ENCODE results near the gene KRTAP29-1. TPM values are rescaled to one million over a fixed set of nuclear protein-coding genes. Genes with fewer than 3 reads are reported as not detected.

KRTAP29-1 gene
- total RNA-seq, 1 experiment from 2014 or later = not detected

DNA sequence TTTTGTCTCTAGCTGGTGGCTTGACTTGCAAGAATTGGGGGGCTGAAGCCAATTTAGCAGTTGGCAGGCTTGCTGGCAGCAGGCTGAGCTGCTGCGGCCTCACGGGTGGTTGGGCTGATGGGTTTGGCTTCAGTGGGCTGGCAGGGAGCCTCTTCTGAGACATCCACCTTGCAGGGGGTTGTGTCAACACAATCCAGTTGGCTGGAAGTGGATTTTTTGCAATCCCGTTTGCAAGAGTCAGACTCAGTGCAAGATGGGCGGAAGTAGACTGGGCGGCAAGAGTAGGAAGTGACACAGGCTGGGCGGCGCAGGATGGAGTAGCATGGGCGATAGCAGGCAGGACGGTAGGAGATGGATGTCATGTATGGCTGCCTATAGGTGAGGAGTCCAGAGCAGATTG lies 5.0 kb upstream of the KRTAP29-1 start:
- no peaks in the 10 kb centered on the region for H3K4me1 ChIP-seq (ENCODE audit: control insufficient read depth, insufficient read depth, low read length)
- ATAC-seq (no peak), DNase-seq (ENCODE audit: low read depth, low spot score) (no peak)
- BruUV-seq (replicated peaks) = no TSS peak
- H3K27ac ChIP-seq (ENCODE audit: low read length) = no peak overlapping the region
- ChIA-PET CTCF (no interaction called here), POLR2A (no interaction called here)
- H3K36me3 ChIP-seq (ENCODE audit: control insufficient read depth, insufficient read depth, low read length) = no peaks in the 10 kb centered on the region
- TF ChIP-seq, protein P1, sequence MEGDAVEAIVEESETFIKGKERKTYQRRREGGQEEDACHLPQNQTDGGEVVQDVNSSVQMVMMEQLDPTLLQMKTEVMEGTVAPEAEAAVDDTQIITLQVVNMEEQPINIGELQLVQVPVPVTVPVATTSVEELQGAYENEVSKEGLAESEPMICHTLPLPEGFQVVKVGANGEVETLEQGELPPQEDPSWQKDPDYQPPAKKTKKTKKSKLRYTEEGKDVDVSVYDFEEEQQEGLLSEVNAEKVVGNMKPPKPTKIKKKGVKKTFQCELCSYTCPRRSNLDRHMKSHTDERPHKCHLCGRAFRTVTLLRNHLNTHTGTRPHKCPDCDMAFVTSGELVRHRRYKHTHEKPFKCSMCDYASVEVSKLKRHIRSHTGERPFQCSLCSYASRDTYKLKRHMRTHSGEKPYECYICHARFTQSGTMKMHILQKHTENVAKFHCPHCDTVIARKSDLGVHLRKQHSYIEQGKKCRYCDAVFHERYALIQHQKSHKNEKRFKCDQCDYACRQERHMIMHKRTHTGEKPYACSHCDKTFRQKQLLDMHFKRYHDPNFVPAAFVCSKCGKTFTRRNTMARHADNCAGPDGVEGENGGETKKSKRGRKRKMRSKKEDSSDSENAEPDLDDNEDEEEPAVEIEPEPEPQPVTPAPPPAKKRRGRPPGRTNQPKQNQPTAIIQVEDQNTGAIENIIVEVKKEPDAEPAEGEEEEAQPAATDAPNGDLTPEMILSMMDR (IDR thresholded peaks at IDR 0.05) = no peak
- TF ChIP-seq SIN3A (IDR thresholded peaks at IDR 0.05; ENCODE audit: borderline replicate concordance, insufficient read depth, low read depth, low read length) (no peak), POLR2AphosphoS5 (IDR thresholded peaks at IDR 0.05; ENCODE audit: low read depth, low read length) (no peak), TCF7L2 (IDR thresholded peaks at IDR 0.05; ENCODE audit: low read depth, low read length) (no peak)
- TF ChIP-seq, protein P2, sequence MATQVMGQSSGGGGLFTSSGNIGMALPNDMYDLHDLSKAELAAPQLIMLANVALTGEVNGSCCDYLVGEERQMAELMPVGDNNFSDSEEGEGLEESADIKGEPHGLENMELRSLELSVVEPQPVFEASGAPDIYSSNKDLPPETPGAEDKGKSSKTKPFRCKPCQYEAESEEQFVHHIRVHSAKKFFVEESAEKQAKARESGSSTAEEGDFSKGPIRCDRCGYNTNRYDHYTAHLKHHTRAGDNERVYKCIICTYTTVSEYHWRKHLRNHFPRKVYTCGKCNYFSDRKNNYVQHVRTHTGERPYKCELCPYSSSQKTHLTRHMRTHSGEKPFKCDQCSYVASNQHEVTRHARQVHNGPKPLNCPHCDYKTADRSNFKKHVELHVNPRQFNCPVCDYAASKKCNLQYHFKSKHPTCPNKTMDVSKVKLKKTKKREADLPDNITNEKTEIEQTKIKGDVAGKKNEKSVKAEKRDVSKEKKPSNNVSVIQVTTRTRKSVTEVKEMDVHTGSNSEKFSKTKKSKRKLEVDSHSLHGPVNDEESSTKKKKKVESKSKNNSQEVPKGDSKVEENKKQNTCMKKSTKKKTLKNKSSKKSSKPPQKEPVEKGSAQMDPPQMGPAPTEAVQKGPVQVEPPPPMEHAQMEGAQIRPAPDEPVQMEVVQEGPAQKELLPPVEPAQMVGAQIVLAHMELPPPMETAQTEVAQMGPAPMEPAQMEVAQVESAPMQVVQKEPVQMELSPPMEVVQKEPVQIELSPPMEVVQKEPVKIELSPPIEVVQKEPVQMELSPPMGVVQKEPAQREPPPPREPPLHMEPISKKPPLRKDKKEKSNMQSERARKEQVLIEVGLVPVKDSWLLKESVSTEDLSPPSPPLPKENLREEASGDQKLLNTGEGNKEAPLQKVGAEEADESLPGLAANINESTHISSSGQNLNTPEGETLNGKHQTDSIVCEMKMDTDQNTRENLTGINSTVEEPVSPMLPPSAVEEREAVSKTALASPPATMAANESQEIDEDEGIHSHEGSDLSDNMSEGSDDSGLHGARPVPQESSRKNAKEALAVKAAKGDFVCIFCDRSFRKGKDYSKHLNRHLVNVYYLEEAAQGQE (IDR thresholded peaks at IDR 0.05; ENCODE audit: insufficient read depth in 1 of 2, low read depth in 2 of 2, low read length in 1 of 2) = no peak
- H3K27me3 ChIP-seq (ENCODE audit: control insufficient read depth, insufficient read depth, low read length) = peaks cover 2% of the 10 kb centered on the region; the same call in 1 of the 2 replicates
- no peaks in the 10 kb centered on the region for H3K9me3 ChIP-seq (ENCODE audit: control insufficient read depth, insufficient read depth, low read depth, low read length)
- H3K4me3 ChIP-seq (ENCODE audit: low read depth in 2 of 2, low read length in 2 of 2) = no peak overlapping the region
- in situ Hi-C loops (cut with HindIII; ENCODE audit: low pct_unique_long_range_greater_than_20kb, low sequenced_read_pairs) = no loop called here
- intact Hi-C loops (cut with micrococcal nuclease; ENCODE audit: unreplicated experiment) = no loop called here

DNA sequence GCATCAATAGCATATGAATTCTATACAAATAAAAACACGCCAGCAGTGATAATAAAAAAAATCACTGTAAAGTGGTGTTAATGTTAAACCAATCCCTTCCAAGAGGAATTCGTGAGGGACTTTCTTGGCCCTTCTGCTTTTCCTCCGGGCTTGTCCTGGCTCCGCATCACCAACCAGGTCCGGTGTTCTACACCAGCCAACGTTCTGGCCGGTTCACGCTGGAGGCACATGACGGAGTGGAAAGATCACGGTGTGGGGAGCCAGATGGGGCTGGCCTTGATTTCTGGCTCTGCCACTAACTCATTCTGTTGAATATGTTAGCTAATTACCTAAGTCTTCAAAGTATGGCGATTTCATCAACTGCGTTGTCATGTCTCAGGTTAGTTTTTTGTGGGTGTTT lies 1.4 kb upstream of the KRTAP29-1 start:
- BruUV-seq (replicated peaks) = no TSS peak
- ATAC-seq = no peak
- no peak for TF ChIP-seq SIN3A (IDR thresholded peaks at IDR 0.05; ENCODE audit: borderline replicate concordance, insufficient read depth, low read depth, low read length)
- TF ChIP-seq, protein P1 (IDR thresholded peaks at IDR 0.05) = no peak
- TF ChIP-seq, protein P2 (IDR thresholded peaks at IDR 0.05; ENCODE audit: insufficient read depth in 1 of 2, low read depth in 2 of 2, low read length in 1 of 2) = no peak
- TF ChIP-seq POLR2AphosphoS5 (IDR thresholded peaks at IDR 0.05; ENCODE audit: low read depth, low read length) = no peak
- TF ChIP-seq TCF7L2 (IDR thresholded peaks at IDR 0.05; ENCODE audit: low read depth, low read length) = no peak
- no peaks in the 10 kb centered on the region for H3K36me3 ChIP-seq (ENCODE audit: control insufficient read depth, insufficient read depth, low read length)
- ChIA-PET POLR2A (no interaction called here), CTCF (no interaction called here)
- no peak overlapping the region for H3K27ac ChIP-seq (ENCODE audit: low read length)
- peaks cover 2% of the 10 kb centered on the region; the same call in 1 of the 2 replicates for H3K27me3 ChIP-seq (ENCODE audit: control insufficient read depth, insufficient read depth, low read length)
- H3K4me3 ChIP-seq (ENCODE audit: low read depth in 2 of 2, low read length in 2 of 2) = no peak overlapping the region
- intact Hi-C loops (cut with micrococcal nuclease; ENCODE audit: unreplicated experiment) = no loop called here
- in situ Hi-C loops (cut with HindIII; ENCODE audit: low pct_unique_long_range_greater_than_20kb, low sequenced_read_pairs) = no loop called here
- no peak for DNase-seq (ENCODE audit: low read depth, low spot score)
- H3K4me1 ChIP-seq (ENCODE audit: control insufficient read depth, insufficient read depth, low read length) = no peaks in the 10 kb centered on the region
- no peaks in the 10 kb centered on the region for H3K9me3 ChIP-seq (ENCODE audit: control insufficient read depth, insufficient read depth, low read depth, low read length)

Measured in Panc1 (cell line).